ENCODE data around the gene ITGBL1.

Gene ITGBL1

GRCh38 chr13:101451641-101452040 lies 834 bp upstream of the ITGBL1 start:
- no peak for DNase-seq (ENCODE audit: low read depth)

DNA sequence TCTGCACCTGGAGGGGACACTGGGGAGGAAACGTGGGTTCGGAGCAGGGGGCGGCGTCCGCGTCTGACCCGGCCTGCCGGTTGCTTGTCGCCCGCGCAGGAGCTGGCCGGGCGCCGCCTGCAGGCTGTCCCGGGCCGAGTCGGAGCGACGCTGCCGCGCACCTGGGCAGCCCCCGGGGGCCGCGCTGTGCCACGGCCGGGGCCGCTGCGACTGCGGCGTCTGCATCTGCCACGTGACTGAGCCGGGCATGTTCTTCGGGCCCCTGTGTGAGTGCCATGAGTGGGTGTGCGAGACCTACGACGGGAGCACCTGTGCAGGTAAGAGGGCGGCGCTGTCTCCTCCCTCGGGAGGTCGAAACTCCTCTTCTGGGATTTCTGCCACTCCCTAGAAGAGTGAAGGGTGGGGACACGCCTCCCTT lies 1.3 kb downstream of the ITGBL1 start:
- no peak for DNase-seq (ENCODE audit: low read depth)

DNA sequence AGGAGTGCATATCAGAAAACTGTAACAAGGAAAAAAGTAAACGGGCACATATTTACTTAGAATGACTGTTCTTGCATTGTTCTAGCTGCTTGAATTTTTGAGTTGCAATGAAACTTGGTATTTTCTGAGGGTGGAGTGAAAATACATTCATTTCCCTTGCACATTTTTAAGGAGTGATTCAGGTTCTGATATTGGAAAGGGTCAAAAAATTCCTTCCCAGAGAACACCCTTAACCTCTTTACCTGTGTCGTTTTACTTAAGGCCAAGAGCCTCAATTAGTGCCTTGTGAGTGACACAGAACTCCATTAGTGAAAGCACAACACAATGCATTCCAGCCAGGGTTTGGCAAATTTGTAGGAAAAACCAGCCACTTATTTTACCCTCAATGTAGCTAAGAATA lies 2.3 kb downstream of the ITGBL1 start:
- DNase-seq (ENCODE audit: low read depth) = no peak

DNA sequence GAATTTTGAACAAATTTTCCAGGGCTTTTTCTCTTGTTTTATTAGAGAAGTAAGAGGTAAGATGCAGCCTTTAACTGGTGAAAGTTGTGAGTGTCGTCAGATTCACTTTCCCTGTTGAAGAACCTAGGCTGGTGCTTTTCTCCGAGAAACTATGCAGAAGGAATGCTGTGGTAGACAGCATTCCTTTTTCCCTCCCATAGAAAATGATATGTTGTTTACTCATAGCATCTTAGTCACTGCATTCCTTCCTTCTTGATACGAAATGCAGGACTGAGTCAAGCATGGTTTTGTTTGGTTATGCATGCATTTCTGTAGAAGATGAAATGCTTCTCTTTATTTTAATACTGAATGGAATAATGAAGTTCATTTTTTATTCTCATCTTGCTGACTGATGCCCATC lies 3.4 kb downstream of the ITGBL1 start:
- DNase-seq (ENCODE audit: low read depth) = no peak

GRCh38 chr13:101457176-101457575 lies 4.7 kb downstream of the ITGBL1 start:
- DNase-seq (ENCODE audit: low read depth) = no peak

DNA sequence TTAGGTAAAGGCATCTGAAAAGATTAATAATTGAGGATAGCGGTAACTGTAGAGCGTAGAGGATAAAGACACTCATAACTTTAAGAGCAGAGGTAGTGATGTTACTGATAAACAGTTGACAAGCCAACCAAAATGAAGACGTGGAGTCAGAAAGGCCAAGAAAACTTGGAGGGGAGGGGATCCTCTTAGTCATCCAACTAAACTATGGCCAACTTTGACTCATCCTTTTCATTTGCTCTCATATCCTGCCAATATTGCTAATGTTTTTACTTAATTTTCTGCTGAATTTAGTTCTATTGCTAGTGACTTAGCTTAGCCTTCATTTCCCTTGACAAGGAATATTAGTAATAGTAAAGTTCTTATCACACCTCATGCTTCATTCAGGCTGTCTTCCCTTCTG lies 13.4 kb downstream of the ITGBL1 start:
- DNase-seq (ENCODE audit: low read depth) = no peak

DNA sequence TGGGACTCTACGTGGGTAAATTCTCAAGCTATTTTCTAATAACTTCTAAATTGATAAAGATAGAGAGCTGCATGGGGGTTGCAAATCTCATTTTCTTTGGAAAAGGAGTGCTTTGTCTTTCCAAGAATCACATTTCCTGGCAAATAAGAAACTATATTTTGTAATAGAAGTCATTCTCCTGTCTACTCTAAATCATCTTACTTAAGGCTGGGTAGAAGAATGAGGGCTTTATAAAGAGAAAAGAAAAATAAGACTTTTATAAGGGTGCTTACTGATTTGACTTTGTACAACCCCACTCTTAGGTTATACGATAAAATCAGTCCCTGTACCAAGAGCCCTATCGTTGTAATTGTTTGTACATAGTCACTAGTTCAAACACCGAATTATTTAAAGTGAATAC lies 14.9 kb downstream of the ITGBL1 start:
- DNase-seq (ENCODE audit: low read depth) = no peak

- no peak for DNase-seq (ENCODE audit: low read depth)
These were observed 21.0 kb downstream of the ITGBL1 start for GRCh38 chr13:101473458-101473857.

DNA sequence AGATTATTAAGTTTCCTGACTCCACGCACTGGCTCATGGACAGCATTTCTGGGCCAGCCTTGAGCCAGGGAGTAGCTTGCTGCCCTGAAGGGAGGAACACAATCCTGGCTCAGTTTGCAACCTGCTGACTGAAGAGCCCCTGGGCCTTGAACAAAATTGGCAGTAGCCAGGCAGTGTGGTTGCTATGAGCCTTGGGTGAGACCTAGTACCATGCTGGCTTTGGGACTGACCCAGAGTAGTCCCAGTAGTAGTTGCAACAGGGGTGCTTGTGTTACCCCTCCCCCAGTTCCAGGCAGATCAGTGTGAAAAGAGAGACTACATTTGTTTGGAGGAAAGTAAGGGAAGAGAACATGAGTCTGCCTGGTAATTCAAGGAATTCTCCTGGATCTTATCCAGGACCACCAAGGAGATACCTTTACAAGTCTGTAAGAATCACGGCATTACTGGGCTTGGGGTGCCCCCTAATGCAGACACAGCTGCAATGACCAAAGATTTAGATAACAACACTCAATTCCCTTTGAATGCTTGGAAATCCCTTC lies 22.0 kb downstream of the ITGBL1 start:
- DNase-seq (ENCODE audit: low read depth) = no peak

DNA sequence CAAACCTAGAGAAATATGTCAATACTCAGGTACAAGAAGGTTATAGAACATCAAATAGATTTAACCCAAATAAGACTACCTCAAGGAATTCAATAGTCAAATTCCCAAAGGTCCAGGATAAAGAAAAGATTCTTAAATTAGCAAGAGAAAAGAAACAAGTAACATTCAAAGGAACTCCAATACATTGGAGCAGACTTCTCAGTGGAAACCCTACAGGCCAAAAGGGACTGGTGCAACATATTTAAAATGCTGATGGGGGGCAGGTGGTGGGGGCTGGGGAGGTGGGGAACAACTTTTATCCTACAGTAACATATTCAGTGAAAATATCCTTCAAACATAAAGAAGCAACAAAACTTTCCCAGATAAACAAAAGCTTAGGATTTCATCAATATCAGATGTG lies 23.1 kb downstream of the ITGBL1 start:
- no peak for DNase-seq (ENCODE audit: low read depth)

- no peak for DNase-seq (ENCODE audit: low read depth)
These were observed 28.9 kb downstream of the ITGBL1 start for GRCh38 chr13:101481421-101481820.

DNA sequence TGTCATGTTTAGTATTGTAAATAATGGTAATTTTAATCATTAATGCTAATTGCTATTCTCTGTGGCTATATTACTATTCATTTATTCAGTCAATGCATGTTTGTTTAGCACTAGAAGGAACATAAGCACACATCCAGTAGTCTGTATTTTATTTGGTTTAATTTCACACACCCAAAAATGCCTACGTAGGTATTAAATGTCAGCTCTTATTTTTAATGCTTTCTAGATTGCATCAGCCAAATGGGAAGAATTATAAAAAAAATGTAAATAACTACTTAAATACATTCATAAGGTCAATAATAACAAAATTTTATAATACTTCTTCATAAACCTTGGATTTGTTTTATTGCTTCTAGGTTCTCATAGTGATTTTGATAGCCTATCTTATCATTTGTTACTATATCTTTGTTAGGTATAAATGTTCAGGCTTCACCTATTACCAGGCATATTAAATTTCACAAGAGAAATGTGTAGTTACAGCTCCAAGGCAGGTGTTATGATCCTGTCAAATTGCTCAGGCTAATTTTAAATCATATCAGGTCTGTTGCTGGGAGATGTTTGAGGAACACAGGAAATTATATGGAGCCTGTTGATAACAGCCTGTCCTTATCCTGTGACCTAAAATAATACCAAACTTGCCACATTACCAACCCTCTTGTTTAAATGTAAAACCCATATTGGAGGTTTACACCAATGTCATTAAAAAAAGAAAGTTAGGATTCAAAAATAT lies 34.4 kb downstream of the ITGBL1 start:
- DNase-seq (ENCODE audit: low read depth) = no peak

DNA sequence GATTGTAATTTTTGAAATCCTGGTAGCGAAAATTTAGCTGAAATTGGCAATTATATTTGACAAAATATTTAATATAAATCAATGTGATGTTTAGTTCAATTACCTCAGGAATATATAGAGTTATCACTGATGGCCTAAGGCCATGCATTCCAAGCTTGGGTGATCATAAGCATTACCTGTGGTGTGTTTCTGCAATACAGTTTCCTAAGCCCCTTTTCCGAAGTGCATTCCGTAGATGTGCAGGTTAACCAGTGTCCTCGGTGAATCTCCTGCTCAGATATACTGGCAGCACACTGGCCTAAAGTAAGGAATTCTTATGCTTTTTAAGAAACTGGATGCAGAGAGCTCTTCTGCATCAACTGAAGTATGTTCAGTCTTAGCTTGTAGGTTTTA lies 35.0 kb downstream of the ITGBL1 start:
- no peak for DNase-seq (ENCODE audit: low read depth)

GRCh38 chr13:101488734-101489133 lies 36.3 kb downstream of the ITGBL1 start:
- DNase-seq (ENCODE audit: low read depth) = no peak

GRCh38 chr13:101489643-101490405 lies 37.3 kb downstream of the ITGBL1 start:
- DNase-seq (ENCODE audit: low read depth) = no peak

- no peak for DNase-seq (ENCODE audit: low read depth)
These were observed 38.0 kb downstream of the ITGBL1 start for GRCh38 chr13:101490406-101491015.

- DNase-seq (ENCODE audit: low read depth) = no peak
These were observed 39.9 kb downstream of the ITGBL1 start for GRCh38 chr13:101492251-101492910.

- no peak for DNase-seq (ENCODE audit: low read depth)
These were observed 41.1 kb downstream of the ITGBL1 start for GRCh38 chr13:101493541-101493940.

DNA sequence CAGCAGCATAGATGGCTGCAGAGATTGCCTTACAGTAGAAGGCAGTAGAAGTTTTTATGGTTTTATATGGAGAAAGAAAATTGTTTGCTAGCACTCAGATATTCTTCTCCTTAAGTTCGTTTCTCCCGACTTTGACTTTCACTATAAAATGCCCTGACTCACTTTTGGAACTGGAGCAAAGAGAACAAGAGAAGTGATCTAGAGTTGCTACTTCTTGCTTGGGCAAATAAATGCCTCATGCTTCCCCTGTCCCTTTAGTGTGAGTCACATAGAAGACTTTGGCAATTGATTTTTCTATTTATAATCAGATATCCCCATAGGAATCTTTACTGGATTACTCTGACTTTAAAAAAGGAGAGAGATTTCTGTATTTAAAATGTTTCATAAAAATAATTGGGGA lies 46.9 kb downstream of the ITGBL1 start:
- no peak for DNase-seq (ENCODE audit: low read depth)

DNA sequence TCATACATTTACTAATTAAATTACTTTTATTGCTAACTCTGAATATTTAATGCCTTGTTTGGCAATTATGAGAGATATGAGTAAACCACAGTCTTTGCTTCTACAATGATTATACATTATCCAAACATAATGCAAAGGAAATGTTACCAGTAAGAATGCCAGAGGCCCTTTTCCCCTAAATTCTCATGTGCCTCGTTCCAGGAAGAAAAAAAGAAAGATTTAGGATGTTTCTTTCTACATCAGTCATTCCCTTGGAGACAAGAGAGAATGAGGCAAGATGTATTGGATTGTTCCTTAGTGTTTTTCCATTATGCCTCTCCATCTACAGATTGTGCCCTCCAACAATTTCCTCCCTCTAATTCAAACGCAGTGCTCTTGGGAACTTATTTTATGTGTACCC lies 50.1 kb downstream of the ITGBL1 start:
- DNase-seq (ENCODE audit: low read depth) = no peak

DNA sequence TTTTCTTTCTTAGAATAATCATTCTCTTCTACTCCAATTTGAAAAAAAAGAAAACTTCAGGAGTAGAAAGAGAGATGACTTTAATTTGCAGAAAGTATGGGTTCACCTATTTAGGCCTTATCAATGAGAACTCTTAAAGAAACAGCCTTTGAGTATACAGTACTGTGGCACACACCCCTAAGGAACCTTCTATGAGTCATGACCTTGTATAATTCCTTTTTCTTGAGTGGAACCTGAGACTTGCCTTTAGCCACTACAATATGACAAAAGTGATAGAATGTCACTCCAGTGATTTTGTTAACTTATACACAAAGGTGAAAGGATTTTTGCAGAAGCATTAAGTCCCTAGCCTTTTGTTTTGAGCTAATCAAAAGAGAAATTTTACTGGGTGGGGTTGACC lies 58.7 kb downstream of the ITGBL1 start:
- no peak for DNase-seq (ENCODE audit: low read depth)

- DNase-seq (ENCODE audit: low read depth) = no peak
These were observed 59.3 kb downstream of the ITGBL1 start for GRCh38 chr13:101511766-101512165.

Measured in stimulated activated CD8-positive, alpha-beta memory T cell treated with anti-CD3 and anti-CD28 coated beads, Interleukin-12 subunit alpha, Interleukin-12 subunit beta, amount 100 ng/mL, for 1 hour (primary cell).